HL-60 (cell line): ENCODE results near the gene KAT6B.
A peak's percentile ranks its signal among the peaks of the same experiment; 100 is the strongest.

Source experiments
- DNase-seq, 2 experiments: peaks; one replicate each; pipeline ENCODE4 v3.0.0-alpha.2; 2010 to 2020; ENCODE audit warnings: low read depth in 1 of 2, low spot score in 1 of 2
- H3K27ac ChIP-seq: fragments of 250-450 bp; sonication (Bioruptor Pico); replicated peaks from 2 replicates; pipeline ENCODE4 v1.5.1; 2020; ENCODE audit warnings: mild to moderate bottlenecking, moderate library complexity
- H3K27me3 ChIP-seq: fragments of 250-450 bp; sonication (Bioruptor Pico); 2 replicates; pipeline ENCODE4 v1.5.1; 2021; ENCODE audit warnings: mild to moderate bottlenecking, moderate library complexity; ENCODE audit not compliant: insufficient read depth, poor library complexity, severe bottlenecking
- H3K4me3 ChIP-seq: replicated peaks from 2 replicates; pipeline ENCODE4 v1.5.1; 2011; ENCODE audit warnings: mild to moderate bottlenecking, control low read depth, low read length; ENCODE audit not compliant: insufficient read depth
- GABPA ChIP-seq: IDR thresholded peaks from 2 replicates; pipeline ENCODE4 v1.6.1; 2012; ENCODE audit warnings: low read depth
- POLR2AphosphoS5 ChIP-seq: IDR thresholded peaks from 2 replicates; pipeline ENCODE4 v1.6.1; 2012; ENCODE audit warnings: low read depth
- REST ChIP-seq: IDR thresholded peaks from 2 replicates; pipeline ENCODE4 v1.6.1; 2012; ENCODE audit warnings: low read depth; ENCODE audit not compliant: insufficient replicate concordance
- SPI1 ChIP-seq: IDR thresholded peaks from 2 replicates; pipeline ENCODE4 v1.6.1; 2012; ENCODE audit warnings: low read depth, mild to moderate bottlenecking, borderline replicate concordance
- TF ChIP-seq, protein P1 (sequence below): IDR thresholded peaks from one replicate; pipeline ENCODE4 v1.5.1; 2011; ENCODE audit warnings: low read length, control low read depth, inconsistent platforms; ENCODE audit not compliant: insufficient read depth

Gene KAT6B

GRCh38 chr10:74987339-74988053 lies 161.1 kb downstream of the KAT6B start:
- TF ChIP-seq, protein P1, sequence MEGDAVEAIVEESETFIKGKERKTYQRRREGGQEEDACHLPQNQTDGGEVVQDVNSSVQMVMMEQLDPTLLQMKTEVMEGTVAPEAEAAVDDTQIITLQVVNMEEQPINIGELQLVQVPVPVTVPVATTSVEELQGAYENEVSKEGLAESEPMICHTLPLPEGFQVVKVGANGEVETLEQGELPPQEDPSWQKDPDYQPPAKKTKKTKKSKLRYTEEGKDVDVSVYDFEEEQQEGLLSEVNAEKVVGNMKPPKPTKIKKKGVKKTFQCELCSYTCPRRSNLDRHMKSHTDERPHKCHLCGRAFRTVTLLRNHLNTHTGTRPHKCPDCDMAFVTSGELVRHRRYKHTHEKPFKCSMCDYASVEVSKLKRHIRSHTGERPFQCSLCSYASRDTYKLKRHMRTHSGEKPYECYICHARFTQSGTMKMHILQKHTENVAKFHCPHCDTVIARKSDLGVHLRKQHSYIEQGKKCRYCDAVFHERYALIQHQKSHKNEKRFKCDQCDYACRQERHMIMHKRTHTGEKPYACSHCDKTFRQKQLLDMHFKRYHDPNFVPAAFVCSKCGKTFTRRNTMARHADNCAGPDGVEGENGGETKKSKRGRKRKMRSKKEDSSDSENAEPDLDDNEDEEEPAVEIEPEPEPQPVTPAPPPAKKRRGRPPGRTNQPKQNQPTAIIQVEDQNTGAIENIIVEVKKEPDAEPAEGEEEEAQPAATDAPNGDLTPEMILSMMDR: no peak
- no peak for TF ChIP-seq REST
- TF ChIP-seq SPI1: no peak
- no peak for TF ChIP-seq POLR2AphosphoS5
- TF ChIP-seq GABPA: no peak
- no peak for DNase-seq
- H3K4me3 ChIP-seq: no peak overlapping the region
- no peaks in the 10 kb centered on the region for H3K27me3 ChIP-seq
- no peak overlapping the region for H3K27ac ChIP-seq

DNA sequence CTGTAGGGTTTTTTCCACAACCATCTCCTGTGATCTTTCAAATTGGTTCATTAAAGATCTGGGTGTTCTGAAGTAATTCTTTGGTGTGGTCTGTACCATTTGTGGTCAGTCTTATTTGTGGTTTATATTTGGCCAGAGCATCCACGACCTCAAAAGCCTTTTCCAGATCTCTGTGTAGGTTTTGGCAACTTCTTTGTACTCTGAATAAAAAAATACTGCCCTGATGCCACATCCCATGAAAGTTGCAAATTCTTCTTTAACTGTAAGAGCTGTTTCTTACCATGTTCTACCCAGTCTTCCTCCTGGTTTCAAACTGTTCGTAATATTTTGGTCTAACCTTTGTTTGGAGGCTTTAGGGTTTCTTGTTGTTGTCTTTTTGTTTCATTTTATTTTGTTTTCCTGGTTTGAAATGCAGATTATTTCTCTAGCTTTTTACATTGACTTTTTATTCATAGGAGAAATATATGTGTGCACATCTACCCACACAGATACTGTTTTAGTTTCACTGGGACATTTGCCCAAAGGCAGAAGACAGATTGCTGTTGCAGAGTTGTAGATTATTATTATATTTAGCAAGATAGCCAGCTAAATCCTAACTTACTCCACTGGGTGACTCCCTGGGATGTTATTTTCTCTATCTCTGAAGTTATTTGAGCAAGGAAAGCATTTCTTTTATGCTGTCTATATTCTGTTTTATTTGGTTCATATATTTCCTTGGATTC lies 161.8 kb downstream of the KAT6B start:
- H3K4me3 ChIP-seq: no peak overlapping the region
- no peak for DNase-seq
- H3K27me3 ChIP-seq: no peaks in the 10 kb centered on the region
- TF ChIP-seq GABPA (no peak), POLR2AphosphoS5 (no peak), SPI1 (no peak)
- no peak overlapping the region for H3K27ac ChIP-seq

- no peak for TF ChIP-seq GABPA
- no peak for TF ChIP-seq POLR2AphosphoS5
- TF ChIP-seq, protein P1: no peak
- TF ChIP-seq SPI1: no peak
- no peaks in the 10 kb centered on the region for H3K27me3 ChIP-seq
- H3K27ac ChIP-seq: no peak overlapping the region
- DNase-seq: no peak
- H3K4me3 ChIP-seq: no peak overlapping the region
These were observed 162.6 kb downstream of the KAT6B start for GRCh38 chr10:74988832-74989561.

DNA sequence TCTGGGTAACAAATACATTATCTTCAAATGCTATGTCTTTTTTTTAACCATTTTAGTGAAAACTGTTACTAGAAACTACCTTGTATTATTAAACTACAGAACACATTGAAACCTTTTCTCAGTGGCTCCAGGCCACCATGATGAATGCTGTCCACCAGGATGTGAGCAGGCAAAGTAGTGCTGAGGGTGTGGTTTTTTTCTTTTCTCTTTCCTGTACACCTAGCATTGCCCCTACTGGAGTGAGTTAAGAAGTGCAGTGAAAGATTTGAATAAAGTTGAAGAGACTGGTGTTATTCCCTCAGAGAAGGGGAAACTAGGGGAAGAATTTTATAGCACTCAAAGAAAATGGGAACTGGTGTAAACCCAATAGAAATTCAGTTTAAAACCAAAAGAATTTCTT lies 165.0 kb downstream of the KAT6B start:
- peak in 1 of 2 experiments; percentile 16 for DNase-seq
- H3K27ac ChIP-seq: no peak overlapping the region
- H3K27me3 ChIP-seq: no peaks in the 10 kb centered on the region
- TF ChIP-seq, protein P1: no peak
- TF ChIP-seq SPI1: 0 out of 2 replicates have a peak, but pooled peaks have one; percentile 5
- H3K4me3 ChIP-seq: no peak overlapping the region
